Testis (tissue), 2 donors: ENCODE results near the gene SOCS7.

Source experiments
- POLR2A ChIP-seq: fragments of 450-650 bp; IDR thresholded peaks from one replicate; pipeline ENCODE4 v1.6.1; 2017; ENCODE audit warnings: antibody characterized with exemption, mild to moderate bottlenecking, moderate library complexity
- TF ChIP-seq, protein P1 (sequence below), 3 experiments: fragments of 450-650 bp in 2 of 3; fragments of 200-600 bp in 1 of 3; sonication (generic) in 1 of 3; IDR thresholded peaks; one replicate each; pipeline ENCODE4 v1.5.1; 2016 to 2019; ENCODE audit warnings: antibody characterized with exemption in 3 of 3, mild to moderate bottlenecking in 2 of 3, moderate library complexity in 1 of 3

DNA sequence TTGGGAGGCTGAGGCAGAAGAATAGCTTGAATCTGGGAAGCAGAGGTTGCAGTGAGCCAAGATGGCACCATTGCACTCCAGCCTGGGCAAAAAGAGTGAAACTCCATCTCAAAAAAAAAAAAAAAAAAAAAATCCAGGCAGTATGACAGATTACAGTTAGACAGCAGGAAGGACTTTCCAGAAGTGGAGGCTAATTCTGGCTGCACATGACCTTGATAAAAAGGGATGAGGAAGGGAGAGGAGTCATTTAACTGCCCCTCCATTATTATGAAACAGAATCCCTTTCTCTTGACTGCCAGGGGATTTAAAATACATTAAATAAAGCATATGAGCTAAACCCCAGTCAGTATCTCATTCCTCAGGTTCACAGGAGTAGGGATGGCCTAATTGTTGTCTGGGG lies 74.8 kb downstream of the SOCS7 start:
- TF ChIP-seq POLR2A = no peak
- TF ChIP-seq, protein P1, sequence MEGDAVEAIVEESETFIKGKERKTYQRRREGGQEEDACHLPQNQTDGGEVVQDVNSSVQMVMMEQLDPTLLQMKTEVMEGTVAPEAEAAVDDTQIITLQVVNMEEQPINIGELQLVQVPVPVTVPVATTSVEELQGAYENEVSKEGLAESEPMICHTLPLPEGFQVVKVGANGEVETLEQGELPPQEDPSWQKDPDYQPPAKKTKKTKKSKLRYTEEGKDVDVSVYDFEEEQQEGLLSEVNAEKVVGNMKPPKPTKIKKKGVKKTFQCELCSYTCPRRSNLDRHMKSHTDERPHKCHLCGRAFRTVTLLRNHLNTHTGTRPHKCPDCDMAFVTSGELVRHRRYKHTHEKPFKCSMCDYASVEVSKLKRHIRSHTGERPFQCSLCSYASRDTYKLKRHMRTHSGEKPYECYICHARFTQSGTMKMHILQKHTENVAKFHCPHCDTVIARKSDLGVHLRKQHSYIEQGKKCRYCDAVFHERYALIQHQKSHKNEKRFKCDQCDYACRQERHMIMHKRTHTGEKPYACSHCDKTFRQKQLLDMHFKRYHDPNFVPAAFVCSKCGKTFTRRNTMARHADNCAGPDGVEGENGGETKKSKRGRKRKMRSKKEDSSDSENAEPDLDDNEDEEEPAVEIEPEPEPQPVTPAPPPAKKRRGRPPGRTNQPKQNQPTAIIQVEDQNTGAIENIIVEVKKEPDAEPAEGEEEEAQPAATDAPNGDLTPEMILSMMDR (IDR thresholded peaks at IDR 0.05) = no peak
